HepG2 (cell line): ENCODE results near the gene ILKAP. TPM values are rescaled to one million over a fixed set of nuclear protein-coding genes. Genes with fewer than 3 reads are reported as not detected.

Experiments used
- ATF7-NPFF ChIP-seq: sonication (generic); formaldehyde crosslinking; IDR thresholded peaks from 2 replicates; pipeline ENCODE4 v1.8.1; 2023; ENCODE audit warnings: mild to moderate bottlenecking, low read depth, missing genetic modification reagents, moderate library complexity
- CC2D1A ChIP-seq: sonication (generic); formaldehyde crosslinking; IDR thresholded peaks from 2 replicates; pipeline ENCODE4 v1.8.1; 2023; ENCODE audit warnings: mild to moderate bottlenecking, missing genetic modification reagents
- CHCHD3 ChIP-seq: sonication (generic); formaldehyde crosslinking; IDR thresholded peaks from 2 replicates; pipeline ENCODE4 v1.8.0; 2022; ENCODE audit warnings: mild to moderate bottlenecking, missing genetic modification reagents, moderate library complexity
- ELF3 ChIP-seq: IDR thresholded peaks from 2 replicates; pipeline ENCODE4 v1.6.1; 2016; ENCODE audit warnings: missing genetic modification reagents, missing compliant biosample characterization
- JUN ChIP-seq: sonication (generic); formaldehyde crosslinking; IDR thresholded peaks from 2 replicates; pipeline ENCODE4 v1.4.0; 2020; ENCODE audit warnings: mild to moderate bottlenecking, missing genetic modification reagents
- MLLT10 ChIP-seq: sonication (generic); formaldehyde crosslinking; IDR thresholded peaks from 2 replicates; pipeline ENCODE4 v1.4.0; 2020; ENCODE audit warnings: missing genetic modification reagents
- NCOR1 ChIP-seq: fragments of 200-600 bp; sonication (generic); IDR thresholded peaks from 2 replicates; pipeline ENCODE4 v1.7.0; 2017; ENCODE audit warnings: antibody characterized with exemption, low read length, borderline replicate concordance
- NFAT5 ChIP-seq: sonication (generic); formaldehyde crosslinking; IDR thresholded peaks from 2 replicates; pipeline ENCODE4 v1.4.0; 2020; ENCODE audit warnings: missing genetic modification reagents
- SKI ChIP-seq: fragments of 450-650 bp; IDR thresholded peaks from one replicate; pipeline ENCODE4 v1.6.1; 2018; ENCODE audit warnings: mild to moderate bottlenecking; ENCODE audit not compliant: partially characterized antibody
- ZNF296 ChIP-seq: sonication (generic); formaldehyde crosslinking; conservative IDR thresholded peaks from 2 replicates; pipeline ENCODE4 v1.5.0; 2020; ENCODE audit warnings: mild to moderate bottlenecking, missing genetic modification reagents
- ZNF317 ChIP-seq: sonication (generic); formaldehyde crosslinking; IDR thresholded peaks from 2 replicates; pipeline ENCODE4 v1.5.0; 2020; ENCODE audit warnings: mild to moderate bottlenecking, missing genetic modification reagents
- ZNF331 ChIP-seq: sonication (generic); formaldehyde crosslinking; IDR thresholded peaks from 2 replicates; pipeline ENCODE4 v1.4.0; 2020; ENCODE audit warnings: missing genetic modification reagents
- ZNF687 ChIP-seq: sonication (generic); formaldehyde crosslinking; IDR thresholded peaks from 2 replicates; pipeline ENCODE4 v1.5.1; 2020; ENCODE audit warnings: mild to moderate bottlenecking, missing genetic modification reagents, moderate library complexity
- polyA plus RNA-seq, 8 experiments: library from polyadenylated mRNA; depleted of rRNA in 3 of 8; stranded (reverse) in 7 of 8; unstranded in 1 of 8; fragments of >200 nt; fragmentation: Illumina TruSeq in 4 of 8; extraction: Trizol in 4 of 8; gene quantifications; 2 replicates each; pipeline versions ENCODE4 v1.2.1 to v1.2.3, GENCODE V29; 2011 to 2016; ENCODE audit warnings: low read depth in 4 of 8, missing spikeins in 1 of 8, mixed read lengths in 1 of 8; ENCODE audit not compliant: insufficient read depth in 1 of 8
- total RNA-seq, 5 experiments: library from RNA; depleted of rRNA; stranded (reverse); fragments of >200 nt; fragmentation: Illumina TruSeq; extraction: Trizol; gene quantifications; 2 replicates each; pipeline ENCODE4 v1.2.3, GENCODE V29; 2016; ENCODE audit warnings: low read depth in 1 of 5
- TF ChIP-seq, protein P1 (sequence below): sonication (generic); formaldehyde crosslinking; IDR thresholded peaks from 2 replicates; pipeline ENCODE4; 2020; ENCODE audit warnings: missing genetic modification reagents, mild to moderate bottlenecking, borderline replicate concordance
- TF ChIP-seq, protein P2 (sequence below): sonication (generic); formaldehyde crosslinking; IDR thresholded peaks from 2 replicates; pipeline ENCODE4 v1.5.0; 2020; ENCODE audit warnings: missing genetic modification reagents

Gene ILKAP
- total and polyA plus RNA-seq, 2 of the 13 experiments (the other 11 are each of a cell fraction or from before 2014, with no cell fraction given) = 29.6 to 33.1 TPM

DNA sequence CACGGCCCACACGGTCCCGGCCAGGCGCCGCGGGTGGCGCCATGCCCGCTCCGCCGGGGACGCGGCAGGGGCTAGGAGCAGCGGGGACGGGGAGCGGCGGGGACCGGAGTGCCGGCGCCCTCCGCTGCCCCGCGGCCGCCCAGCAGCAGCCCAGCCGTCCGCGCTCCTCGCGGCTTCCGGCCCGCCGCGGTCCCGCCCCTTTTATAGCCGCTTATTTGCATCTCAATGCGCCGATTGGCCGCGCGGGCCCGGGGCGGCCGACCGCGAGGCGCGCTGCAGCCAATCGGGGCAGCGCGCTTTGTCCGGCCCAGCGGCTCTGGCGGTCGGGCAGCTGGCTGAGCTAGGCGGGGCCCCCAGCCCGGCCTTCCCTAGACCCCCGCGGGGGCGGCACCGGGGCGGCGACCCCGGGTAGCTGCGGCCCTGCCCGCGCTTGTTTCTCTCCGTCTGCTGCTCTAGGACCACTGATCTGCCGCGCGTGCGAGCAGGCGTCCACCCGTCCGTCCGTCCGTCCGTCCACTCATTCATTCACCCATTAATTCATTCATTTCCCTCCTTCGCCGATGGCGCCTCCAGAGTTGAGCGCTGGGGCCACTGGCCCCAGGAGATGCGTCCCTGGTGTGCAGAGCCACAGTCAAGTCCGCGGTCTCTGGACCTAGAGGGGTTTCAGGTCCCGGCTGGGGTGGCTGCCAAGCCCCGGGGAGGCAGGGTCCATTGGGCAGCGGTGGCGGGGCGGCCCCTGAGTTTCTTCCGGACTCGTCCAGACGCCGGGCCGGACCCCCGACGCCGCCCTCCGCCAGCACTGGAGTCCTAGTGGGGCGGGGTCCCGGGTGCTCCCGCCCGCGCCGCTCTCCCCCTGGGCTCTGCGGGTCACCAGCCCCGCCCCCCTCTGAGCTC lies 36.6 kb upstream of the ILKAP start, which contains the start of gene HES6 (continued):
- TF ChIP-seq, protein P1, sequence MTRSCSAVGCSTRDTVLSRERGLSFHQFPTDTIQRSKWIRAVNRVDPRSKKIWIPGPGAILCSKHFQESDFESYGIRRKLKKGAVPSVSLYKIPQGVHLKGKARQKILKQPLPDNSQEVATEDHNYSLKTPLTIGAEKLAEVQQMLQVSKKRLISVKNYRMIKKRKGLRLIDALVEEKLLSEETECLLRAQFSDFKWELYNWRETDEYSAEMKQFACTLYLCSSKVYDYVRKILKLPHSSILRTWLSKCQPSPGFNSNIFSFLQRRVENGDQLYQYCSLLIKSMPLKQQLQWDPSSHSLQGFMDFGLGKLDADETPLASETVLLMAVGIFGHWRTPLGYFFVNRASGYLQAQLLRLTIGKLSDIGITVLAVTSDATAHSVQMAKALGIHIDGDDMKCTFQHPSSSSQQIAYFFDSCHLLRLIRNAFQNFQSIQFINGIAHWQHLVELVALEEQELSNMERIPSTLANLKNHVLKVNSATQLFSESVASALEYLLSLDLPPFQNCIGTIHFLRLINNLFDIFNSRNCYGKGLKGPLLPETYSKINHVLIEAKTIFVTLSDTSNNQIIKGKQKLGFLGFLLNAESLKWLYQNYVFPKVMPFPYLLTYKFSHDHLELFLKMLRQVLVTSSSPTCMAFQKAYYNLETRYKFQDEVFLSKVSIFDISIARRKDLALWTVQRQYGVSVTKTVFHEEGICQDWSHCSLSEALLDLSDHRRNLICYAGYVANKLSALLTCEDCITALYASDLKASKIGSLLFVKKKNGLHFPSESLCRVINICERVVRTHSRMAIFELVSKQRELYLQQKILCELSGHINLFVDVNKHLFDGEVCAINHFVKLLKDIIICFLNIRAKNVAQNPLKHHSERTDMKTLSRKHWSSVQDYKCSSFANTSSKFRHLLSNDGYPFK (CRISPR knock-in tag) = no peak
- TF ChIP-seq ELF3 = peak; percentile 53
- TF ChIP-seq ATF7-NPFF (CRISPR knock-in tag) = peak; percentile 82
- TF ChIP-seq NCOR1 = no peak
- no peak for TF ChIP-seq CC2D1A (CRISPR knock-in tag)
- no peak for TF ChIP-seq MLLT10 (CRISPR knock-in tag)
- TF ChIP-seq JUN (CRISPR knock-in tag) = 0 out of 2 replicates have a peak, but pooled peaks have one; percentile 20
- TF ChIP-seq CHCHD3 (CRISPR knock-in tag) = peak; percentile 81; the same call in 1 of the 2 replicates
- TF ChIP-seq ZNF296 = 0 out of 2 replicates have a peak, but pooled peaks have one; percentile 28
- peak; percentile 66 for TF ChIP-seq ZNF687
- peak; percentile 64; the same call in 1 of the 2 replicates for TF ChIP-seq ZNF331
- TF ChIP-seq SKI = peak; percentile 81
- TF ChIP-seq NFAT5 (CRISPR knock-in tag) = peak; percentile 74; the same call in 1 of the 2 replicates
- TF ChIP-seq, protein P2, sequence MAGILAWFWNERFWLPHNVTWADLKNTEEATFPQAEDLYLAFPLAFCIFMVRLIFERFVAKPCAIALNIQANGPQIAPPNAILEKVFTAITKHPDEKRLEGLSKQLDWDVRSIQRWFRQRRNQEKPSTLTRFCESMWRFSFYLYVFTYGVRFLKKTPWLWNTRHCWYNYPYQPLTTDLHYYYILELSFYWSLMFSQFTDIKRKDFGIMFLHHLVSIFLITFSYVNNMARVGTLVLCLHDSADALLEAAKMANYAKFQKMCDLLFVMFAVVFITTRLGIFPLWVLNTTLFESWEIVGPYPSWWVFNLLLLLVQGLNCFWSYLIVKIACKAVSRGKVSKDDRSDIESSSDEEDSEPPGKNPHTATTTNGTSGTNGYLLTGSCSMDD (CRISPR knock-in tag) = no peak
- TF ChIP-seq ZNF317 (CRISPR knock-in tag) = 0 out of 2 replicates have a peak, but pooled peaks have one; percentile 23
